Stimulated activated CD4-positive, alpha-beta T cell treated with anti-CD3 and anti-CD28 coated beads, Interleukin-2, amount 100 ng/mL, for 24 hours (primary cell): ENCODE data around the gene HOXC10.

ENCODE experiments used
- DNase-seq, 2 donors: peaks; one replicate each; pipeline ENCODE4 v3.0.0-alpha.2; 2020

Gene HOXC10

DNA sequence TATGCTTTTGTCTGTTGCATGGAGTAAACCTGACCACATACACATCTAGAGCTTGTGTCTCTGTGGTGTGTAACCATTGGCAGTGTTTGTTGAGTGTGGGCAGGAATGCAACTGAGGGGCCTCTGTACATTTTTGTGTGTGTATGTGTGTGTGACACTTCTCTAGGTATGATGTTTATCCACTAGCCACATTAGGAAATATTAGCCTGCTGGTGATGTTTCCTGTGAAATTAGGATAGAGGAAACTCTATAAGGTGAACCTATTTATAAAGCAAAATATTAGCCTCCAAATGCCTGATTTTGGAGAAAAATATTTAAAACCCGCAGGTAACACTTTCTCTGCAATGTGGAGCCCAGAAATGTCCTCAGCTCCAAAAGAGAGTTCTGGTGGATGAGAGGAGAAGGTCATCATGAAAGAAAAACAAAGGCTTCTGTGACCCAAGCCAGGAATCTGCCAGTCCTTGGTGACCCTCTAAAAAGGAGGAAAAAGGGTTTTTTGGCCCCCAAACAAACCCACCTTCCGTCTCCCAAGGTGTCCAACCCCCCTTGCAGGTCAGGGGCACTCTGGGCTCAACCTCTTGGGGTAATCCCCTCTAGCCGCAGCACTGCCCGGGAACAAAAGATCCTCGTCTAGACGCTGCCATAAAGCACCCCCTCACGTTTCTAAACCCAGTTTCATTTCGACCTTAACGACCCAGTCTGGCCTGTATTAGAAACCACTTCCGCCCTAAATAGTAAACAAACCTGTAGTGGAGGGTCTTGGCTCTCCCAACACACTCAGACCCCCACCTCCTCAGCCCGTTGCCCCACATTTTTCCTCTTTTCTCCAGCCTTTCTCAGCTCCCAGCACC lies 7.1 kb upstream of the HOXC10 start:
- DNase-seq = no peak

- DNase-seq = no peak
Observed at GRCh38 chr12:53978477-53979356, 6.2 kb upstream of the HOXC10 start.

DNA sequence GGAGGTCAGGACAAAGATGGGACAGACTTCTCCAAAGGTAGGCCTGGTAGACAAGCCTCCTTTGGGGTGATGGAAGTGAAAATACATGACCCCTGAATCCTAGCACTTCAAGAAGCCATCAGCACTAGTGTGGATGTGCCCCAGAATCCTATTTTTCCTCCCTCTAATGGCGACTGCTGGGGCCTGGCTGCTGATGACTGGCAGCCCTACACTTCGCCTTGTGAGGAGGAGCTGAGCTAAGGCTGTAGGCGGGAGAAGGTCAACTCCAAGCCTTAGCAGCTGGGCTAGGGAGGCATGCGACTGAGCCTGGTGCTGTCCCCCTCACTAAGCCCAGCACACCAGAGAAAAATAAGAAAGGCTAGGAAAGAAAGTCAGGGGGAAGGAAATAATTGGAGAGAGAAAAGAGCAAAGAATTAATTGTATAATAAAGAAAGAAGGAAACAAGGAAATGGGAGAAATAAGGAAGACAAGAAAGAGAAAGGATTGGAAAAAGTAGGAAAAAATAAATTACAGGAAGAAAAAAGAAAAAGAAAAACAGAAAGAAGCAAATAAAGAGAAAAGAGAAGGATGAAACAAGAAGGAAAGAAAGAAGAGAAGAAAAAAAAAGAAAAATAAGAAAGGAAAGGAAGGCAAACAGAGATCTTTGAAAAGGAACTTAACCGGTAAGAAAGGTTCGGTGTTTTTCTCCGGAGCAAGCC lies 4.7 kb upstream of the HOXC10 start:
- no peak for DNase-seq

- DNase-seq = no peak
Observed at GRCh38 chr12:53980802-53981496, 4.0 kb upstream of the HOXC10 start.

- no peak for DNase-seq
Observed at GRCh38 chr12:53981634-53982565, 3.0 kb upstream of the HOXC10 start.

- DNase-seq = no peak
Observed at GRCh38 chr12:53982648-53983567, 2.0 kb upstream of the HOXC10 start.

- no peak for DNase-seq
Observed at GRCh38 chr12:53983568-53983949, 1.4 kb upstream of the HOXC10 start.

- DNase-seq = no peak
Observed at GRCh38 chr12:53983950-53984572, 885 bp upstream of the HOXC10 start.

DNA sequence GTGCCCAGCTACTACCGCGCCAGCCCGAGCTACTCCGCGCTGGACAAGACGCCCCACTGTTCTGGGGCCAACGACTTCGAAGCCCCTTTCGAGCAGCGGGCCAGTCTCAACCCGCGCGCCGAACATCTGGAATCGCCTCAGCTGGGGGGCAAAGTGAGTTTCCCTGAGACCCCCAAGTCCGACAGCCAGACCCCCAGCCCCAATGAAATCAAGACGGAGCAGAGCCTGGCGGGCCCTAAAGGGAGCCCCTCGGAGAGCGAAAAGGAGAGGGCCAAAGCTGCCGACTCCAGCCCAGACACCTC lies 697 bp downstream of the HOXC10 start:
- no peak for DNase-seq

DNA sequence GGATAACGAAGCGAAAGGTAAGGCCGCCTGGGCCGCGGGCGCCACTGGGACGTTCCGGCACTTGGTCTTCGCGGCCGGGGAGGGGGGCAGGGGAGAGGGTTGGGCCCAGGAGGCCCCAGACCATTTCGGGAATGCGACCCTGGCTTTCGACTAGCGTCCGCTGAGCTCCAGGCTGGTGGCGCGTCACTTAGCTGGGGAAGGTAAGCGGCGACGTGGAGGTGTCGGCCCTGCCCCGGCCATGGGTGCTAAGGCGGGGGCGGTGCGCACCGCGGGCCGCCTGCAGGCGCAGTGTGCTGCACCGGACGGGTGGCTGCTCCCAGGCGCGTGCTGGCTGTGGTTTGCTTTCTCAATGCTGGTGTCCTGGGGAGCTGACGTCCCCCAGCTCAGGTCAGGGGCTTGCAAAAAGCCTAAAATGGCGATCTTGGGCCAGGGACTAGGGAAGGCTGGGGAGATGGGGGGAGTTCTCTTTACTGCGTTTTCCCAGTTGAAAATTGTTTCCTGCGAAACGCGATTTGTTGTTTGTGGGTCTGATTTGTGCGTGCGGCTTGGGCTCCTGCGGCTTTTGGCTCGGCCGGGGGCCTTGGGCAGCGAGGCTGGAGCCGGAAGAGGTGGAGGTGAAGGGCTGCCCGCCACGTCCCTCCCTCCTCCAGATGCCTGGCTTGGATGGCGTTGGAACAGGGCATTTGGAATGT lies 1.2 kb downstream of the HOXC10 start:
- DNase-seq = no peak

DNA sequence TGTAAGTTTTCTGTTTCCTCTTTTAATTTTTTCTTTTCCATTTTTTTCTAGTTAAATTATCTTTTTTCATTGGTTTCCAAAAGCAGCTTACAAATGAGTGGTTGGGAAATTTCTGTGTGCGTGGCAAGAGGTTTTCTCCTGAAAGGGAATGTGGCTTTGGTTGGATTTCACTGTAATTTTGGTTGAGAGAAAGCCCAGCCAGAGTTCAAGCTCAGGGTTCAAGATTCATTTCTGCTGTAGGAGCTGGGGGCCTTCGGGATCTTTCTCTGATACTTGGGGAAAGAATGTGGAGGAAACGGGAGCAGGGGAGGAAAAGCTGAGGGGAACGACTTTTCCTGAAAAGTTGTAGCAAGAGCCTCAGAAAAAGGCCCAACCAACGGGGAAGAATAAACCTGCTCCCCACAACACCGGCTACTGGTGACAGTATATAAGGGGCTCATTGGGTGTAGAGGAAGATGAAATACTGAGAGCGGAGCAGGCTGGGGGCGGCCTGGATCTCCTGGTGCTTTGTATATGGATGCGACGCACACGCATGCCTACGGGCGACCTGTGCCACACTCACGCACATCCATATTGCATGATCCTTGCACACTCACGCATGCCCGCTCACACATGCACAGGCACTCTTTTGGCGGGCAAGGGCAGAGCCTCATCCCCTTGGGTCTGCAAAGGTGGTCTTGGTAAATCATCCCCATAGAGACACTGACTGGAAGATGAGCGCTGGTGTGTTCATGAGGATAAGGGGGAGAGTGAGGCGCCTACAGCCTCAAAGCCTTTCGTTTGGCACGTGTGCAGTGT lies 1.9 kb downstream of the HOXC10 start:
- no peak for DNase-seq

DNA sequence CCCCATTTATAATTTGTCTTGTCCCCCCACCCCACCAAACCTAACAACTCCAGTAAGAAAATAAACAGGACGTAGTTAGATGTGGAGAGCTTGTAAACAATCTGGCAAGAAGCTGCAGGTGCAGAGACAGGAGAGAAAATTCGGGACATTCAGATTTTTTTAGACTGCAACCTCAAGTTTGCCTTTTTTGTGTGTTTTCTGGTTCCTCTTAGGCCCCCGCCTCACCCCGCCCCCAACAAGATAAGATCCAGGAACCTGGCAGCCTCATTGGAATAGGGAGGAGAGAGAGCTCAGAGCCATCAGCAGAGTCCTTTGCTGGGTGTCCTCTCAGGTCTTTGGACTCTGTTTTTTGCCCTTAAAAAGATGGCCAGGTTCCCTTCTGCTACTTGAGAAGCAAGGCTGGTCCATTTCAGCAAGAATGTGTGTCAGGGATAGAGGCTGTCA lies 2.9 kb downstream of the HOXC10 start:
- DNase-seq = no peak

GRCh38 chr12:53988541-53989226 lies 3.7 kb downstream of the HOXC10 start:
- DNase-seq = no peak

DNA sequence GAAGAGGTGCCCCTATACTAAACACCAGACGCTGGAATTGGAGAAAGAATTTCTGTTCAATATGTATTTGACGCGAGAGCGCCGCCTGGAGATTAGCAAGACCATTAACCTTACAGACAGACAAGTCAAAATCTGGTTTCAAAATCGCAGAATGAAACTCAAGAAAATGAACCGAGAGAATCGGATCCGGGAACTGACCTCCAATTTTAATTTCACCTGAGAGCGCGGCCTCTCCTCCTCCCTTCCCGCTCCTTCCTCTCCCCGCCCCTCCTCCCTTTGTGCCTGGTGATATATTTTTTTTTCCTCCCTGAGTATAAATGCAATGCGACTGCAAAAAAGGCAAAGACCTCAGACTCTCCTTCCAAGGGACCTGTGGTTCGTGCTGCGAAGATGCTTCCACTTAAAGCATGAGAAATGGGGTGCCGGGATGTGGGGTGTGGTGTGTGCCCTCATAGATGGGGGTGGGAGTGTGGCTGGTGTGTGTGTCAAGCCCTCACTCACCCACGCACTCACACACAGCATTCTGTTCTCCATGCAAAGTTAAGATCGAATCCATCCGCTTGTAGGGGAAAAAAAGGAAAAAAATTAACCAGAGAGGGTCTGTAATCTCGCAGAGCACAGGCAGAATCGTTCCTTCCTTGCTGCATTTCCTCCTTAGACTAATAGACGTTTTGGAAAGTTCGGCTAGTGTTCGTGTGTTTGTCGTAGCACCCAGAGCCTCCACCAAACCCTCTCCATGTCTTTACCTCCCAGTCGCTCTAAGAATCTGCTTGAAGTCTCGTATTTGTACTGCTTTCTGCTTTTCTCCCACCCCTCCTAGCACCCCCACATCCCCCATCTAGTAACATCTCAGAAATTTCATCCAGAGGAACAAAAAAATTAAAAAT lies 4.5 kb downstream of the HOXC10 start:
- no peak for DNase-seq

DNA sequence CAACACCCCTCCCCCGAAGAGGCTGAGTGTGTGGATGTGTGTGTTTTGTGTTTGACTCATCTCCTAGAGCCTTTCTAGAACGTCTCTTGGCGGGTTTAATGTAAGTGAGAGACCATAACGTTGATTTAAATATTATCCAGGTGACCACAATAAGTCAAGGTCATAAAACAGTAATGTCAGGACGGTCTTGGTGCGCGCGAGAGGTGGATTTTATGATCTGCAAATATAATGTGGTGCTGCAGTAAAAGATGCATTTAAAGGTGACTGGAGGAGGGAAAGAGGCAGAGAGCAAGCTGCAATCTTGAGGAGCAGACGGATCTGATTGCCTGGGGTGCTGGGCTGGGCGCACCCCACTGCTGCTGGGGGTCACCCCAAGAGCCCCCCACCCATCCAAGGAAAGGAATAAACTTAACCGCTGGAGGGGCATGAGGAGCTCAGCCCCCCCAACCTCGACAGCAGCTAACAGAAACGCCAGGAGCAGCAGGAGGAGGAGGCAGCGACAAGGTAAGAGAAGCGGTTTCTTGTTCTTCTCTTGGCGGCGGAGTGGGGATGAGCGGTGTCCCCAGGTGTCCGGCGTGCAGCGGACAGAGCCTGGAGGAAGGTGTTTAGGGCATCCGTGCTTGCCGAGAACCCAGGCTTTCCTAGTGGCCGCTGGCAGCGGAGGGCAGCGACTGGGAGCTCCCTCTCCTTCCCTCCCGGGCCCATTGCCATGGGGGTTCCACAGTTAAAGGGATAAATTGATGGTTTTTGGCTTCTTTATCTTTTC lies 5.5 kb downstream of the HOXC10 start:
- no peak for DNase-seq

DNA sequence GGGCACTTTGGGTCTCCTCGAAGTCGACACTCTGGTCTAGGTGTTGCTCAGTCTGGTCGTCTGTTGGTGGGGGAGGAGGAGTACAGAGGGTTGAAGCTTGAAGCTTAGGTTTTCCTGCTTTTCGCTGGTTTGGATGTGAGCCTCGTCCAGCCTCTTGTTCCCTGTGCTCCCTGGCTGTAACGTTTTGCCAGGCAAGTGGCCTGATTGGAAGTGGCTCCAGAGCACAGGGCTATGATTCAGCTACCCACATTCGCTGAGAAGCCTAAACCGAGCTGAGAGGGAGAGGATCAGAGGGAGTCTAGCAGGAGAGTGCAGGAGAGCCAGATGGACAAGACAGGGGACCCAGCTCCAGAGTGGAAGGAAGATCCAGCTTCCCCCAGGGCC lies 6.1 kb downstream of the HOXC10 start:
- no peak for DNase-seq
